Activated CD4-positive, alpha-beta T cell treated with anti-CD3 and anti-CD28 coated beads for 4 hours (primary cell): ENCODE data around the gene CIAO3.
"Not testable (repeated sequence)": the region's sequence is repeated elsewhere in the genome, so short reads cannot be mapped to it uniquely, and the experiment has no call there.

Experiments used
- DNase-seq, 2 donors: peaks; one replicate each; pipeline ENCODE4 v3.0.0-alpha.2; 2020

Gene CIAO3

GRCh38 chr16:759110-759910 is 18.5 kb upstream of the CIAO3 start:
- DNase-seq: no peak

DNA sequence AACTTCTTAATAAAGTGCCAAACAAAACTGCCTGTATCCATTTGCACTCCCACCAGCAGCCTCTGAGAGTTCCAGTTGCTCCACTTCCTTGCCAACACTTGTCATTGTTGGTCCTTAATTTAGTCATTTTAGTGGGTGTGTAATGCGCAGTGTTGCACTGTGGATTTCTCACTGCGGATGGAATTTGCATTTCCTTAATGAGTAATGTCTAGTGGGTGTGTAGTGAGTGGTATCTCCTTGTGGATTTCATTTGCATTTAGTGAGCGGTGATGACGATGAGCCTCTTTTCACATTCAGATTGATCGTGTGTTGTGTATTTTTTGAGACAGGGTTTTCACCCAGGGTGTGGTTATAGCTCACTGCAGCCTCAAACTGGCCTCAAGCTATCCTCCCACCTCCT is 15.6 kb upstream of the CIAO3 start:
- no peak for DNase-seq

- no peak for DNase-seq
These were observed 13.9 kb upstream of the CIAO3 start for GRCh38 chr16:754656-755055.

- DNase-seq: not testable (repeated sequence)
These were observed 13.4 kb upstream of the CIAO3 start for GRCh38 chr16:754121-754607.

DNA sequence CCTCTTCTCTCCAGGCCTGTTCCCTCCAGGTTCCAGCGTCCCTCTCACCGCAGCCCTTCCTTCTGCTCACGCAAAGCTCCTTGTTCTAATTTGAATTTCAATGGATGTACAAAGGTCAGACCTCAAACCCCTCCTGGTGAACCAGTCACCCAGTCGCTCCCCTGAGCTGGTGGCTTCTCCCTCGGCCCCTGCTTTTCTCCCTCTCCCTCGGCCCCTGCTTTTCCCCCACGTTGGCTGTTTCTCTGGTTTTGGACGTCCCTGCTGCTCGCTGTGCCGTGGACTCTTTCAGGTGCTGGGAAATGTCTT is 11.2 kb upstream of the CIAO3 start:
- DNase-seq: no peak

DNA sequence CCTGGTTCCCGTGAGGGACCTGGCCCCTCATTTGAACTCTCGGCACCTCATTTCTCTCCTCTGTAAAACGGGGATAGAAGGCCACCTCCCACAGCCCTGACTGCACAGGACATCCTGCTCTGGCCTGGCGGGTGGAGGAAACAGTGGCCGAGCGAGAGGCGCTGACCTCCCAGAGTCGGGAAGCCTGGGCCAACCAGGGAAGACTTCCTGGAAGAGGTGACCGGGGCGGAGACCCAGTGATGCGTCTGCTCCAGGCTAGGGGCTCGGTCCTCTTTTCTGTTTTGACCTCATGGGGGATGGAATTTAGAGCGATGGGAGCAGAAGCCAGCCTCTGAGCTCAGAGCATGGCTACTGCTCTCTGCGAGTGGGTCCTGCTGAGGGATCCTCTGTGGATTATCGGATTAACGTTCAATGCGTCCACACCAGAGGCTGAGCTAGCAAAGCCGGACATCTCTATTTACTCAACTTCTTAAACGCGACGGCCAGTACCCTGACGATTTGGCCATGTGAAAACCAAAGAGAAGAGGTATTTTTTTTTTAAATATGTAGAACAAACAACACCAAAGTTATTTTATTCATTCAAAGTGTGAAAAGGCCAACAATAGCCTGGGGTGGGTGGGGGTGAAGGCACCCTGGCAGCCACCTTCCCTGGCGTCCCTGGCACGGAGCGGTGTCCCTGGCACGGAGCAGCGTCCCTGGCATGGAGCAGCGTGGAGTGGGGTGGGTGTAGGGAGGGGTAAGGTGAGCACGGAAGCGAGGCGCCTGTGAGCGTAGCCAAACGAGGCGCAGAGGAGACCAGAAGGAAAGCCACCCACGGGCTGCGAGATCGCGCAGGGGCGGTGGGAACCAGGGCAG is 10.6 kb upstream of the CIAO3 start:
- no peak for DNase-seq

GRCh38 chr16:750485-750884 is 9.7 kb upstream of the CIAO3 start:
- no peak for DNase-seq

GRCh38 chr16:749010-749409 is 8.2 kb upstream of the CIAO3 start:
- DNase-seq: no peak

- no peak for DNase-seq
These were observed 7.4 kb upstream of the CIAO3 start for GRCh38 chr16:747978-748746.

- no peak for DNase-seq
These were observed 5.8 kb upstream of the CIAO3 start for GRCh38 chr16:746637-747036.

DNA sequence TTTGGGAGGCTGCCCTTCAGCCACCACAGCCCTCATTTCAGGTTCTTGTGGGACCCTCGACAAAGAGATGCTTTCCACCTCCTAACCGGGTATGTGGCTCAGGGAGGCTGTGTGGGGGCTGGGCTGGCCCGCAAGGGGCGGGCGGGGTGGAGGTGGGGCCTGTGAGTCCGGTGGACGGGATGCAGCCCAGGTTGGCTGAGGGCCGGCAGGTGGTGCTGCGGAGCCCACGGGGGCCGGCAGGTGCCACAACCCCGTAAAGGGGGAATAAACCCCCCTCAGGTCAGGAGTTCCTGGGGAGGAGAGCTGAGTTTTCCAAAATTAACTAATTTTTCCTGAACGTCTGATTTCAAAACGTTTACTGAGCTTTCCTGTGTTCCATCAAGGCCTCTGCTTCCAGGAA is 4.9 kb upstream of the CIAO3 start:
- DNase-seq: no peak

GRCh38 chr16:743794-744500 is 3.1 kb upstream of the CIAO3 start:
- DNase-seq: no peak

DNA sequence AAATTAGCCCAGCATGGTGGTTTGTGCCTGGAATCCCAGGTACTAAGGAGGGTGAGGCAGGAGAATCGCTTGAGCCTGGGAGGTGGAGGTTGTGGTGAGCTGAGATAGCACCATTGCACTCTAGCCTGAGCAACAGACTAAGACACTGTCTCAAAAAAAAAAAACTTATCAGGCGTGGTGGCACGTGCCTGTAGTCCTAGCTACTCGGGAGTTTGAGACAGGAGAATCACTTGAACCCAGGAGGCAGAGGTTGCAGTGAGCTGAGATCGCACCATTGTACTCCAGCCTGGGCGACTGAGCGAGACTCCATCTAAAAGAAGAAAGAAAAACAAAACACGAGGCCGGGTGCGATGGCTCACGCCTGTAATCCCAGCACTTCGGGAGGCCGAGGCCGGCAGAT is 2.1 kb upstream of the CIAO3 start:
- DNase-seq: not testable (repeated sequence)

DNA sequence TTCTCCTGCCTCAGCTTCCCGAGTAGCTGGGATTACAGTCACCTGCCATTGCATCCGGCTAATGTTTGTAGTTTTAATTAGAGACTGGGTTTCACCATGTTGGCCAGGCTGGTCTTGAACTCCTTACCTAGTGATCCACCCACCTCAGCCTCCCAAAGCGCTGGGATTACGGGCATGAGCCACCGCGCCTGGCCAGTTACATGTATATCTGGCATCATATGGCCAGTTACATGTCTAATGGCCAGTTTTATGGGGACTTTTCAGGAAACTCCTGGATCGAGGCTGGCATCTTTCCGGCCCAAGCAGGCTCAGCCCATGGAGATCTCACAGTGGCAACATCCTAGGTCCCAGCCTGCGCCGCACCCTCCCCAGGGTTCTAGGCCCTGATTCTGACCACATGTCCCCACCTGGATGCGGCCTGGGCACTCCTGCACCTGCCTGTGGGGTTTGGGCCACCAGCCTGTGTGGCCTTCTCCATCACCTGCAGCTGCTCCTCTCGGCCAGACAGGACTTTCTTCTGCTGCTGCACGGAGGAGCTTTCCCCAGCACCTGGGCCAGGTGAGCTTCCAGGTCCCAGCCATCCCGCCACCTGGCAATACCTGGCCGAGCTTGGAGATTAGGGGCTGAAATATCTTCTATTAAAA is 1.3 kb upstream of the CIAO3 start:
- DNase-seq: no peak

GRCh38 chr16:740459-740763 is 386 bp downstream of the CIAO3 start:
- no peak for DNase-seq

DNA sequence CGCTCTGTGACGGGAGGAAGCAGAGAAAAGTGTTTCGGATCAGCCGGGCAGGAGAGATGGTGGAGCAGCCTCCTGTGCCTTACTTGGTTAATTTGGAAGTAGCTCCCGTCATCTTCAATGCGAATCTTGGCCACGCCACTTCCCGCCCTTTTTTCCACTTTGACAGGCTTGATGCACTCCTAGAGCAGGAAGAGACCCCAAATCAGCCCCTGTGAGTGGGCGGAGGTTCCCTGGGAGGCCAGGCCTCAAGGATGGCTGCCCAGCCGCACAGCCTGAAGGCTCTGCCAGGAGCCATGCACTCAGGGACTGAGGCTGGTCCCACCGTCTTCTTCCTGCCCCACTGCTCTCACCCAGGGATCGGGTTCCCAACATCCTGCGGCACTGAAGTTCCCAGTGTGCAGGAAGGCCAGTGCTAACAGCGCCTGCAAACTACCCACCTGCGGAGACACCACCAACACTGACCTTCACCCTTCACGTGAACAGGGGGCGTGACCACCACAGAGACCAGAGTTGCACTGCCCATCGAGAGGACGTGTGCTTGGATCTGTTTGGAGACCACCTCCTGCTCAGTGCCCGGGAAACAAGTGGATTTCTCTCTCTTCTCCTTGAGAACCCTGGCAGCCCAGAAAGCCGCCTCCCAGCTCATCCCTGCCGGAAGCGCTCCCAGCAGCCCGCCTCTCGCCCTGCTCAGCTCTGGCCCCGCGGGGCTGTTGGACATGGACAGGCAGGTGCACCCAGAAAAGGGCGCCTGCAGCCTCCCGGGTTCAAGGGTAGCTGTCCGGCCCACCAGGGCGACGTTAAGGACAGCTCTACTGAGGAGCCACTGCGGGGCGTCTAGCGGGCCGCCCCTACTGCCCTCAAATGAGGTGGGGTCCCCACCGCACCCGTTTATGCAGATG is 988 bp downstream of the CIAO3 start:
- DNase-seq: no peak

DNA sequence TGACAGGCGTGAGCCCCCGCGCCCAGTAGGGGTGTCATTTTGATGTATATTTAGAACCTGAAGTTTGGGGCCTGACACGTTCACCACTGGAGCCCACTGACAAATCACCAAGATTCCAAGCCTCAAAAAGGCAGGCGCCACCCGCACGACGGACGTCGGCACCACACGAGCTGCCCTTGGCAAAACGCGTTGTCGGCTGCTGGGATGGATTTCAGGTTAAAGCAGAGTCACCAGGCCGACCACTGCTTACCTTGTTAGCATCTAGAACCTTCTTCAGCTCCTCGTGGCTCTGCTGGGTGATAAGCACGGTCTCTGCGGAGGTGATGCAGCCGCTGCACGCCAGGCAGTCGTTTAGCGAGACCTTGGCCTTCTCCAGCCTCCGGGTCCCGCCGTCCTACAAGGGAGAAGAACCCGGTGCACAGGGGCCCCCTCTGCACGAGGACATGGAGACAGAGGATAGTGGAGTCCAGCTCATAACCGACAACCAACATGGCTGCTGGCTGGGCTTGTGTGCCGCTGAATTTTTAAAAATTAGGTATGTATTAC is 3.8 kb downstream of the CIAO3 start:
- DNase-seq: no peak

DNA sequence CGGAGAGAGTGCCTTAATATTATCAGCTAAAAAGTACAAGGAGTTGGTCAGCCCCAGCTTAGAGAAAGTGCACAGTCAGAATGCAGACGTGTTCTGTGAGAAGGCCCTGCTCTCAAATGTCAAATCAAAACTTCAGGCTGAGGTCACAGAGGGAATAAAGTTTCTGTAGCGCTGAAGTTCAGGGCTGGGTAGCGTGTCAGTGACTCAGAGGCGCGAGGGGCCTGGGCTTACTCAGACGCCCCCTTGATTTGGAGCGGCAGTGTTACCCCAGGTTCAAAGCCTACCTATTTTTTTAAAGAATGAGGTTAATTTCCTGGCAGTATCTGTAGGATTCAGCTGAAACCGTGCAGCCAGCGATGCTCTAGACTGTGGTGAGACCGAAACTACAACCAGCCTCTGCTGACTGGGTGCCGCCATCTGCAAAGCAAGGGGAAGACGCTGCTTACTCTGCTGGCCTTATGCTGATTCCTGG is 4.8 kb downstream of the CIAO3 start:
- DNase-seq: no peak

- DNase-seq: no peak
These were observed 5.6 kb downstream of the CIAO3 start for GRCh38 chr16:734981-735881.
